CD4-positive, alpha-beta T cell treated with Interleukin-17A for 1 hour (primary cell): ENCODE data around the gene ALK.

Source experiments
- DNase-seq: peaks from one replicate; pipeline ENCODE4 v3.0.0-alpha.2; 2020

The ALK gene

DNA sequence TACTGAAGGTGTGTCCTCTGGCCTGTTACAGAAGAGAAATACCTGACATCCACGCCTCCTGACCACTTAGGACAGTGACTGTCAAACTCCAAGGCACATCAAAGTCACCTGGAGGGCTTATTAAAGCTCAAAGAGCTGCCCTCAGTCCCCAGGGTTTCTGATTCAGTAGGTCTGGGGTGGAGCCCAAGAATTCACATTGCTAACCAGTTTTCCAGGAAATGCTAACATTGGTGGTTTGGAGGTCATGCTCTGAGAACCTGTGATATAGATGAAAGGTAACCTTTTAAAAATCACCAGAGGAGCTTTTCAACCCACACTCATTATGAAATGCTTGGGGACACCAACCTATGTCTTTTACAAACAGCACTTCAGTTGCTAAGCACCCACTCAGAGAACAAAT lies 172.3 kb downstream of the ALK start:
- DNase-seq: no peak

DNA sequence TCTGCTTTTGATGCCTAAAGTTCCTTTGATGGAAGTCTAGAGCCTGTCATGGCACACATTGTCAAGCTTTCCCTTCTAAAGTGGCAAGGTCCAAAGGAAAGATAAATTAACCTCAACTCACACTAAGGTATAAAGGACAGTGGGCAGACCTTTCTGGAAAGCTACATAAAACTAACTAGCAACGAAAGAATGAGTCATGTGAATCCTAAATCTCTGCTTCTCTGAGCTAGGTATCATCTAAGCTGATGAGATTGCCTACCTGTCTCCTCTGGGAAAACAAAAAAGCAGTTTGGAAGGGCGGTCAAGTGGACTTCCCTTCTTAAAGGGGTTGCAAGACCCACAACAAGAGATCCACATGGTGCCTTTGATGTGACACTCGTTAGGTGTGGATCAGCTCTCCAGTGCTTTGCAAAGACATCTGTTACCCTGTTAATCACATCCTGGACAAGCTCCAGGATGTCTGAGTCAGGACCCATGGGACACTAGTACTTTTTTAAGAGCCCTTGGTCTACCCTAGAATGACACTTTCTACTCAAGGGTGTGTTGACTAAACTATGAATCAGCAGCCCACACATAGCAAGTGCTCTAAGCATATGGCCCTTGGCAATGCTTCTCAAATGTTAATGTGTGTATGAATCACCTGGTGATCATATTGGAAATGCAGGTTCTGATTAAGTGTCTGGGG lies 173.5 kb downstream of the ALK start:
- DNase-seq: no peak

DNA sequence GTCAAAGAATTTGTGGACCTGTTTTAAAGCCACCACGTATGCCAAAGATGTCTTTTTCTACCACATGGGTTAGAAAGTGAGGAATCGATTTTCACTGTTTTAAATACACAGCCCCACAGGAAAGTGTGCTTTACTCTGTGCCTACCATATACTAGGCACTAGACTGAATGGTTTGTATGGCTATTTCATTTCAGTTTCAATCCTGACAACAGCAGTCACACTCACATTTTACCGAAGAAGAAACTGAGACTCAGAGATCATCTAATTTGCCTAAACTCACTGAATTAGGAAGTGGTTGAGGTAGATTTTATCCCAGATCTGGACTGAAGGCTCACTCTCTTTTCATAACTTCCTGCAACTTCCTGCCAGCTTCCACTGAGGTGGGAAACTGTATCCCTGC lies 176.4 kb downstream of the ALK start:
- DNase-seq: no peak

DNA sequence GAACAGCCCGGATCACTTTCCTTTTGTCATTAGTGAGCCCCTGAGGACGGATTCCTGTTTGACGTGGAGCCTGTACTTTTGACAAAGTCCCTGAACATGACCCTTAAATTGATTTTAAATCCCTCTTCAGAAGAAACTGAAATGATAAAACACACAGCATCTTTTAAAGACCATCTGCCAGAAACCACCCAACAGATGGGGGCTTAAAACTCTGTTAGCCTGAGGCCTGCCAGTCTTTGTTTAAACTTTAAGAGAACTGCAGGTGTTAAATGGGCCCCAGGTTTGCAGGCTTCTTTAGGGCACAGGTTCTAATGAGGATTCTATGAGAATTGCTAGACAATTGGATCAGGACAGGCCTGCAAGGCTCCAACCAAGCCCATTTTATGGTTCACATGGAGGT lies 177.9 kb downstream of the ALK start:
- no peak for DNase-seq

DNA sequence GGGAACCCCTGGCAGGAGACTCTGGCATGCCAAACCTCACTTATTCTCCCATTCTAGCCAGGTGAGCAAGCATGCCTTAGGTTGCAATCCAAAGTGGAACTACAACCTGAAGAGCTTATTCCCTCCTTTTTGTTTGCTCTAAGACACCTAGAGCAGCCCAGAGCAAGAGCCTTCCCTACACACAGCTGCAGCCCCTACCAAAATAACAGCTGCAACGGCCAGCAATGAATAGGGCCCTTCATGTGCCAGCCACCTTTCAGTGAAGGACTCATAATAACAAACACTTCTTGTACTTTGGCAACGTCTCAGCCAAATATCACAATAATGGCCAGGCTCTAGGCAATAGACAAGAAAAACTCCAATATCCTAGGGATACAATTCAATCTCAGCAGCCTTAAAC lies 178.7 kb downstream of the ALK start:
- no peak for DNase-seq

DNA sequence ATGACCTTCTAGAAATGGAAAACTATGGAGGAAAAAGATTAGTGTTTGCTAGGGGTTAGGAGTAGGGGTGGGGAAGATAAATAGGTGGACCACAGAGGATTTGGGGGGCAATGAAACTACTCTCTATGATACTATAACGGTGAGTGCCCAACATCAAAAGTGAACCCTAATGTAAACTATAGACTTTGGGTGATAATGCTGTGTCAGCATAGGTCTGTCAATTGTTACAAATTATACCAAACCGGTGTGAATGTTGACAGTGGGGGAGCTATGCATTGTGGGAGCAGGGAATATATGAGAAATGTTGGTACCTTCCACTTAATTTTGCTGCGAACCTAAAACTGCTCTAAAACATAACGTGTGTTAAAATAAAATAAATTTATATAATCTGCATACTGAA lies 180.3 kb downstream of the ALK start:
- DNase-seq: no peak

DNA sequence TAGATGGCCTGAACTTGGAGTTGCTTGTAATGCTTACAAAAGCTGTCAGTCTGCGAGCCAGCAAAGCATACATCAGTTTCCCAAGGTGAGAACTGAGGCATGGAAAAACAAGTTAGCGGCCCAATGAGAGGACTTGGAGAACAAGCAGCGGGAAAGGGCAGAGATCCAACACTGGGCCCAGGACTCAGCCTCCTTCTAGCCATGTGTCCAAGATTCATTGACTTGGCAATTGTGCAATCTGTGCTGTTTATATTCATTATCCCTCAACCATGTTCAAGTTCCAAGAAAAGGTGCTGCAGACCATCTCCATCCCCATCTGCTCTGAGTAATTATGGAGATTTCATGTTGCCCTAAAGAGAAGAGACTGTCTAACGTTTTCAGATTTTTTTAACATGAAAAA lies 187.4 kb downstream of the ALK start:
- DNase-seq: no peak

DNA sequence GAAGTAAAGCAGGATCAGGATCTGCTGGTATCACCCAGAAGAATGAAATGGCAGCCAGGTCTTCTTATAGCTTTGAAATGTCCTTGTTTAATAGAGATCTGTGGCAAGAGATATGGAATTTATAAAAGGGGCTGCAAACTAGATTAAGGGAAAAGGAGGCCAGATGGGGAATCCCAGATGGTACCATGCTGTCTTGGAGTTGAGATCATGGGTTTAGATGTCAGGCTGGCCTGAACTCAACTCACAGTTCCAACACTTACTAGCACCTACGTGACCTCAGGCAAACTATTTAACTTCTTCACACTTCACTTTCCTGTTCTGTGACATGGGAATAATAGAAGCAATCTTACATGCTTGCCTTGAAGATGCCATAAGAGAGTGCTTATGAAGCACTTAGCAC lies 188.2 kb downstream of the ALK start:
- no peak for DNase-seq

DNA sequence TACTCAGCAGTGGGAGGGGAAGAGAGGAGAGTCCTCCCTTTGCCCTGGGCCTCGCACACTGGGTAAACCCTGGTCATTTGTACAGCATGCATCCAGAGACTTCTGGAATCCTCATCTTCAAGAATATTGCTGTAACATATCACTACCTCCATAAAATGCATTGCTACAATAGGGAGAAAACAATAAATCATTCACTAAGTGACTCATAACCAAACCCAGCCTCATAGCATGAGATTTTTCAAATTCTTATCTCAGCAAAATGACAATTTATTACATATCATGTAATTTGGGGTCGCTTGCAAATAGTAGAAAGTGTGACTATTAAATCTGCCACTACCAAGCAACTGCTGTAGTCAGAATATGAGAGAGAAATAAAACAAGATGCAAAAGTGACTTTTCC lies 189.4 kb downstream of the ALK start:
- no peak for DNase-seq

DNA sequence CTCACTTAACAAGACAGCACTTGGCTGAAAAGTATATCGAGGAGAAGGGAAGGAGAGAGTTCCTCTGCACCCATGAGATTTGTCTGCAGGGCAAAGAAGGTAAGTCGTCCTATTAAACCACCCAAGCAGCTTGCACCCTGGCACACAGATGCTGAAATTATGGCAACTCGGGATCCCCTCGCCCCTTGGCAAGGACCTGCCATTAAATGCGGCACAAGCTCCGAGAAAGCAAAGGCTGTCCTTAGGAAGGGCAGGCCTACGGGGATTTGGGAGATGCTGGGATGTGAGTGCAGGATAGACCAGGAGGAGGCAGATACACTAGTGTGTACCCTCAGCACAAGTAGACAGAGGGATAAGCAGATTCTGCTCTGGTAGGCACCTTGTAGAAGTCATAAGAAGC lies 191.5 kb downstream of the ALK start:
- DNase-seq: no peak

DNA sequence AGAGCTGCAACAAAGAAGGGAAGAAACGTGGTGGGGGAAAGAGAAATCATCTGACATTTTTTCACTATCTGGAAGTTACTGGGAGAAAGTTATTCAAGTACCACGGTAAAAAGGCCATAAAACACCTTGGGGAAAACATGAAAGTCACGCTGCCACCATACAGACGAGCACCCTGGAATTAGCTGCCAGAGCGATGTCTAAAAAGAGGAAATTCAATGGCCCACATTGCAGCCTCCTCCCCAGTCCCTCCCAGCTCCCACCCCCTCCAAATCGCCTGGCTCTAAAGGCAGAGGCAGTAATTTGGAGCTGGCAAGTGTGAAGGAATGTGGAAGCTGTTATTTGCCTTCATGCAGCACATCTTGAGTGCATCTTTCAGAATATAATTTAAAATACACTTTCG lies 192.0 kb downstream of the ALK start:
- no peak for DNase-seq

DNA sequence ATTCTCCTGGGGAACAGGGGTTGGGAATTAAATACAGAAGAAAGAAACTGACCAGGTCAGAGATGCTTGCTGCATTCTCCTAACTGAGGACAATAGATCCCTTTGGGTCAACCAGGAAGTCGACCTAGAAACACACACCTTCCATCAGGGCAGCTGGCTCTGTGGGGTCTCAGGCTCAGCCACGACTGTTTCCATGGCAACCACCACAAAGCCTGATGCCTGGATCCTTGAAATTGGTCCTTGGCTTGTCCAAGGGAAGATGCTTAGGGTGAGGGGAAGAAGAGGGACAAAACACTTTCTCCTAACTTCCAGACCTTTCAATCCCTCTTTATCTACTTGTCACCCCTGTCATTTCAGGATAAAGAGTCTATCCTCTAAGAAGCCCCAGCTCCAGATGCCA lies 194.4 kb downstream of the ALK start:
- DNase-seq: no peak

DNA sequence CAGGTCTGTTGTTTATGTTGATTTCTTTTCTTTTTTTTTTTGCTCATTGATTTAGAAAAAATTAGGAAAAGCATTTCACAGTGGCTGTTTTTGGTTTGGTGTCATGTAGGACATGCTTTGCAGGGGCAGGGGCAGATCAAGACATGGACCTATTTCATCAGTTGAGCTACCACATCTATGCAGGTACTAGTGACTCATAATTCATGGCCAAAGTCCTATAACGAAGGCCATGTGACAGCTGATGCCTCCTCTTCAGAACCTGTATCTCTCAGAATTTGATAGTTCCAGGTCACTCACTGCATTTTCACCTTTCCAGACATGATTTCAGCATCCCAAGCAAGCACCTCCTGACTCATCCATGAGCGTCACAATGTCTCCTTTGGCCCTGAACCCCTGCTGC lies 195.8 kb downstream of the ALK start:
- DNase-seq: no peak

DNA sequence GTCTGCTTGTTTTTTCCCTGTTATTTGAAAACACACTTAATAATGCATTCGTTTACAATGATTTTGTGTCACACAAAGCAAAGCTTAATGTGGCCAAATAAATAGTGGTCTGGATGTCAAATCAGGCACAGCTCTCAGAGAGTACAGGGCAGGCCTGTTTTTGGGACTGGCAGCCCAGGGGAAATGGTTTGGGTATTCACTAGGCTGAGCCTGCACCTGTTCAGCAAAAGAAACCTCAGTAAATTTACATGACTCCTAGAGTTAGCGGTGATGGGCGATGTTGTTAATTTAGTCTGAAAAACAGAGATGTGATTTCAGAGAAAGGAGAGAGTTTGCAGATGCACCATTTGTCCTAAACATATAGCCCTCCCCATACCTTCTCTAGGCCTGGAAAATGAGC lies 197.1 kb downstream of the ALK start:
- no peak for DNase-seq

DNA sequence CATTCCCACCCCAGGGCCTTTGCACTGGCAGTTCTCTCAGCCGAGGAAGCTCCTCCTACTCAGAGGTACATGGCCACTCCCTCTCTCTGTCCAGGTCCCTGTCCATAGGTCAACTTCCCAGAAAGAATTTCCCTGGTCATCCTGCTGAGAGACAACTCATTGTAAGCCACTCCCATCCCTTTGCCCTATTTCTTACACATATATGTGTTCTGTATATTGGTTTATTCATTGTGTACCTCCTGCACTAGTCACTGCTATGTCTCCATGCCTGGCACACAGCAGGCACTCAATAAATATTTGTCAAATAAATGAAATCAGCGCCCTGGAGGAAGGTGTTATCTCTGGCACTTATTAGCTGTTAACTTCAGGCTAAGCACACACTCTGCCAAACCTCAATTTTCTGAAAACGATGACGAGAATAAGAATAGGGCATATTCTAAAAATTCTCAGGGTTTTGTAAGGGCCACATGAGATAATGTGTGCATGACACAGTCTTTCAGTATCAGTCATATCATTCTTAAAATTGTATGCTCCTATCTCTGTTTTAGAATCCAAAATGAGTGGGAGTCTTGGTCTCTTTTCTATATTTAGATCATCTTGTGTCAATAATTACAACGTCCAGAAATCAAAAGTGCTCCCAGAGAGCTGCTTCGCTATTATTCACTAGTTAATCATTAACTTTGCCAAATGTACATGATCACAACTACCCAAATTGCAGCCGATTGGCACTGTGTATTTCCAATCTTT lies 198.0 kb downstream of the ALK start:
- DNase-seq: no peak

DNA sequence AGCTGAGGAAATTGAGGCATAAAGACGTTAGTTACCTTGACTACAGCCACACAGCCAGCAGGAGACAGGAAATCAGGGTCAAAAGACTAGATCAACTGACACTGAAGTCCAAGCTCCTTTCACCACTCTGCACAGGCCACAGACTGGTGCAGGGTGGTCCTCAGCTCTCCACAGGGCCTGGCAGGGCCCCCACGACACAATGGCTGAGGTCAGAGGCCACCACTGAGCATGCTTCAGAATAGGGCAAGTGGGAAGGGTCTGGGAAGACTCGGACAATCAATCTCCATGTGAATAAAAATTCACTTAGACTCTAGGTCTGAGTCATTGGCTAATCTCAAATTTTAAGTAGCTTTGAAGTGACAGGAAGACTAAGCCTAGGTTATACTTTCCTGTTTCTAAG lies 201.7 kb downstream of the ALK start:
- no peak for DNase-seq

DNA sequence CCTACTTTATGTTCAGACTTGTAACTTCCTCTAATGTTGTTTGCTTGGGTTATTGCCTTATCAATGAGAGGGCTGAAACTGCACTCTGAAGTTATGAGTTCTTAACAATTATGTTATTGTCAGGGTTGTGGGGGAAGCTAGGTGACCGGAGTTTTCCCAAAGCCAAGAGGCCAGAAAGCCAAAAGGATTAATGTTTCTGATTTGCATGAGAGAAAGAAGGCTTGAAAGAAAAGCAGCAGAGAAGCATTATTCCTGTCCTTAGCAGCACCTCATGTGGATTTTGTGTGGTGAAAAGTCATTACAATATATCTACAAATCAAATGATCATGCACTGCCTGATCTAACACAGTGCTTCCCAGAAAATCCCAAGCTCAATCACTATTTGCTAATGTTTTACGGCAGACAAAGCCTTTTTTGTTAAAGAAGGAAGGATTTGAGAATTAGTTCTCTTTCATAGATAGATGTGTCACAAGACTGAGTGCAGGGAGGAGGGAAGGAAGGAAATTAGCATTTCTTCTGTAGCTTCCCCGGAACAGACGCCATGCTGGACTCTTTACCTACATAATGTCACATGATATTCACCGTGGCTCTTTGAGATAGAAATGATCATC lies 203.2 kb downstream of the ALK start:
- DNase-seq: no peak

DNA sequence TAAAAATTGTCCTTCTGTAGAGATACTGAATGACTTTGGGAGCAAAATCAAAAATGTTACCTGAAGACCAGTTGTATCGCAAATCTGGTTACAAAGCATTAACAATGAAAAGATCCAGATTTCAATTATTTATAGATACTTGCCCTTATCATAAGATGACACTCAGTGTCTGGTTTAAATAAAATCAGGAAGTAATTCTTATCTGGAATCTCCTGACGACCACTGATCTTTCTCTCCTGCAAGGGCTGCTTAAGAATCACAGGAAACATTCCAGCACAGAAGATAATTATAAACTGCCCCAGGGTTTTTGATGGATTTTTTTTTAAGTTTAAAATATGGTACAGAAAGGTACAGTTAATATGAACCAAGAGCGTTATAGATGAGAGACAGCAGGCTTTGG lies 205.7 kb downstream of the ALK start:
- no peak for DNase-seq

DNA sequence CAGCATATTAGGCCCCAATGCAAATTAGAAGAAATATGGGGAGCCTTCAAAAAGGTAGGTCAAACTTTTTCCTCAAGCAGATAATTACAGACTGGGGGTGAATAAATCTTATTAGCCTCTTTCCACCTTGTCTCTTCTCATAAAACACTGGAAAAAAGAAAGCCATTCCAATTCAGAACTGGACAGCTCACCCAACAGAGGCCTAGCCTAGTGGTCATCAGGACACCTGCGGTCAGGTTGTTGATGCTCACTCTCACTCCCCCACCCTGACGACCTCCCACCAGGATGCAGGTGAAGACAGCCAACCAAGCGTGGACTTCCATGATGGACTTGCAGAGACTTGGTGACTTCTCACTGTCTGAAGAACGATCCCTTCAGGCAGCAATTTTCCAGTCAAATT lies 207.1 kb downstream of the ALK start:
- DNase-seq: no peak

DNA sequence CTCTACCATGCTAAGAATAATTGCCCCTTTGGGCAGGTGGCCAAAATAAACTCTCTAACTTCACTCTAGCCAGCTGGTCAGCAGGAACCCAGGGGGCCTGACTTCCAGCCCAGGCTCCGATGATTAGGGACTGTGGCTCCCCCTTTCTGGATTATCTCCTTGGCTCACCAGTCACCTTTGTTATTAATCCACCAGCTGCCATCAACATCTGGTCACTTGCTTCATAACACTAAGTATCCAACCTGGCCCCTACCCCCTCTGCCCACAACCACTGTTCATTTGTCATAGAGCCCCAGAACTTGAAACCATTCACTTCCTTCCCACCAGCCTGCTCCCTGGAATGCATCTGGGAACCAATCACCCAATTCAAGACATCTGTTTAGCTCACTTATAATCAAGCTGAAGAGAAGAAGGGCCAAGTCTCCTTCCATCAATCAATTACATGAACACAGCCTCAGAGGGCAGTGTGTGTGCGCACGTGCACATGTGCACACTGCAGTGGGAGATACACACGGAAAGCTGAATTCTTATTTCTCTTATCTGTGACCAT lies 215.1 kb downstream of the ALK start:
- DNase-seq: no peak

DNA sequence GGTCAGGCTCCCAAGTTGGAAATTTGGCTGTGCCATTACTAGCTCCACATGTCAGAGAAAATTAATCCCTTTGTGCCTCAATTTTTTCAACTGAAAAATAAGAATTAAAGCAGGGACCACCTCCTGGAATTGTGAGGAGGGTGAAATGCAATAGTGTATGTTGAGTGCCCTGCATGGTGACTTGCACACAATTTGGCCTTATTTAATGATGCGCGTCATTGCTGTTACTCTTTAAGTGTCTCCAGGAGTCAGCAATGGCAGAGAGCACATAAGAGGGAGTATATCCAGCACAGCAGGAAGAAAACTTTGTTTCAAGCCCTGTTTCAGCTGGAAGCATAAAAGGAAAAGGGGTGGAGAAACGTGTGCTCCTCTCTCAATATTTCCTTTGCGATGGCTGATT lies 215.8 kb downstream of the ALK start:
- DNase-seq: no peak

DNA sequence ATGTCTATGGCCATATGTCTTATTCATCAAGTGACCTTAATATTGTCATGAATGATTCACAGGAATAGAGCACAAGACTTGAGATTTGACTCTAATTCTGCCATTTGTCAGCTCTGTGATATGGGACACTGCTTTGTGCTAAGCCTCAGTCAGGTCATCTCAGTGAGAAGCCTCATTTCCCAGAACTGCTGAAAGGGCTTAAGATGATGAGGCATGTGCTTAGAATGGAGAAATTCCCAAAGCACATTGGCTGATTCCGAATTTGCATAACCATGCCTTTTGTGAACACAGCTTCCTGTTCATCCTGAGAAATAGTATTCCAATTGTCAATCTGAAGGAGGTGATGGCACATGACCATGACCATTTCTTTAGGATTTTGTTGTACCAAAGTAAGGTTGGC lies 218.1 kb downstream of the ALK start:
- no peak for DNase-seq

DNA sequence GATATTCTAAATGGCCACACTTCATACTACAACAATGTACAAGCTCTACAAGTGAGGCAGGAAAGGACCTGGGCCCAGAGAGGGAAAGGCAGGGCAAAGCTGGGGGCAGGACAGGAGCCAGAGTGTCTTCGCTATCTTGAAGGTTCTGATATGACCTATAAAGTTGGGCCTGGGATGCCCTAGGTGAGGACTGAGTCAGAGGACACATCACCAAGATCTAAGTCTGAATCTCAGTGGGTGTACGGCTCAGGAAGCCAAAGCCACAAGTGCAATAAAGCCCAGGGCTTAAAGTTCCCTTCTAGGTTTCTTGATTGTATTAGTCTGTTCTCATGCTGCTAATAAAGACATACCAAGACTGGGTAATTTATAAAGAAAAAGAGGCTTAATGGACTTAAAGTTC lies 219.1 kb downstream of the ALK start:
- no peak for DNase-seq

DNA sequence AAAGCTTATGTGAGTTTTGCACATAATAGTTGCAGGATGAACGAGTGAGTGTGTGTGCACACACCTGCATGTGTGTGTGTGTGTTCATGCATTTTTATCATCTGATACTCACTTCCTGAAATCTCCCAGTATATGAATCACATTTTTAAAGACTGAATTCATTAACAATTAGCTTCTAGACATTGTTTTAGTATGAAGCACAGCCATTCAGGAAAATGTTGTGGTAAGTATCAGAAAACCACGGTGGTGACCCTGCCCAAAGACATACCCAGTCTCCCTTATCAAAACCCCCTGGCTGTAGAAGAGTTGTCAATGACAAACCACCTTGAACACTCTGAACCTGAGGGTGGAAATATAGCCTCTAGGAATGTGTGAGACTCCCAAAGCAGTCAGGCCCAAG lies 220.8 kb downstream of the ALK start:
- no peak for DNase-seq
